ENCODE data around the gene DMAC2.

Gene DMAC2

GRCh38 chr19:41449079-41449864 lies 9.6 kb upstream of the DMAC2 start:
- WGBS (ENCODE audit: extremely low coverage, insufficient coverage, low lambda C conversion rate), result no CpG with 5 or more reads among the region's 22 CpGs
- no peak overlapping the region for H4K5ac ChIP-seq (ENCODE audit: low read length)
- H3K18ac ChIP-seq (ENCODE audit: low read length), result no peak overlapping the region

GRCh38 chr19:41447732-41448332 lies 8.1 kb upstream of the DMAC2 start:
- H3K79me1 ChIP-seq (ENCODE audit: low read length), result no peaks in the 10 kb centered on the region
- H3K4me1 ChIP-seq (ENCODE audit: control insufficient read depth, low read depth, low read length), result no peaks in the 10 kb centered on the region
- H3K4me3 ChIP-seq (ENCODE audit: low read length), result no peak overlapping the region

More at GRCh38 chr19:41449079-41449864, 9.6 kb upstream of the DMAC2 start:
- no peak overlapping the region for H2BK120ac ChIP-seq (ENCODE audit: low read depth, low read length)
- H2BK5ac ChIP-seq (ENCODE audit: low read length), result no peak overlapping the region
- no peak overlapping the region for H3K56ac ChIP-seq (ENCODE audit: low read length)
- H3K4ac ChIP-seq (ENCODE audit: low read depth, low read length), result no peak overlapping the region
- no peak overlapping the region for H3K27ac ChIP-seq (ENCODE audit: low read depth, low read length)
- H3K36me3 ChIP-seq (ENCODE audit: control insufficient read depth, insufficient read depth, low read length), result no peaks in the 10 kb centered on the region
- H2AK5ac ChIP-seq (ENCODE audit: low read length), result no peak overlapping the region
- no peak overlapping the region for H3K4me2 ChIP-seq (ENCODE audit: low read length)
- no peak overlapping the region for H4K8ac ChIP-seq (ENCODE audit: low read depth, low read length)
- H2BK15ac ChIP-seq (replicated peaks; ENCODE audit: low read depth), result no peak overlapping the region
- H3K4me1 ChIP-seq (ENCODE audit: control insufficient read depth, low read depth, low read length), result no peaks in the 10 kb centered on the region
- no peaks in the 10 kb centered on the region for H3K79me2 ChIP-seq (ENCODE audit: control insufficient read depth, insufficient read depth, low read length)
- no peaks in the 10 kb centered on the region for H3K27me3 ChIP-seq (ENCODE audit: insufficient read depth, low read length, poor library complexity)
- H3K23ac ChIP-seq (ENCODE audit: low read length), result no peak overlapping the region
- H3K4me3 ChIP-seq (ENCODE audit: low read length), result no peak overlapping the region
- no peak overlapping the region for H3K9ac ChIP-seq (ENCODE audit: low read length)
- H3K79me1 ChIP-seq (ENCODE audit: low read length), result no peaks in the 10 kb centered on the region
- peak; percentile 87 for DNase-seq

GRCh38 chr19:41445575-41445974 lies 5.9 kb upstream of the DMAC2 start:
- Histone ChIP-seq H3K79me2 (ENCODE audit: control insufficient read depth, insufficient read depth, low read length) (no peaks in the 10 kb centered on the region), H3K23ac (ENCODE audit: low read length) (no peak overlapping the region), H4K5ac (ENCODE audit: low read length) (no peak overlapping the region), H3K4ac (ENCODE audit: low read depth, low read length) (no peak overlapping the region), H3K4me1 (ENCODE audit: control insufficient read depth, low read depth, low read length) (no peaks in the 10 kb centered on the region), H3K18ac (ENCODE audit: low read length) (no peak overlapping the region), H3K79me1 (ENCODE audit: low read length) (no peaks in the 10 kb centered on the region), H2BK5ac (ENCODE audit: low read length) (no peak overlapping the region), H2BK120ac (ENCODE audit: low read depth, low read length) (no peak overlapping the region), H2BK15ac (replicated peaks; ENCODE audit: low read depth) (no peak overlapping the region), H3K4me2 (ENCODE audit: low read length) (no peak overlapping the region), H4K8ac (ENCODE audit: low read depth, low read length) (no peak overlapping the region), H3K36me3 (ENCODE audit: control insufficient read depth, insufficient read depth, low read length) (no peaks in the 10 kb centered on the region), H3K9ac (ENCODE audit: low read length) (no peak overlapping the region), H2AK5ac (ENCODE audit: low read length) (no peak overlapping the region), H3K56ac (ENCODE audit: low read length) (no peak overlapping the region), H3K4me3 (ENCODE audit: low read length) (no peak overlapping the region), H3K27ac (ENCODE audit: low read depth, low read length) (no peak overlapping the region), H3K27me3 (ENCODE audit: insufficient read depth, low read length, poor library complexity) (no peaks in the 10 kb centered on the region)
- no peak for DNase-seq
- no CpG with 5 or more reads among the region's 5 CpGs for WGBS (ENCODE audit: extremely low coverage, insufficient coverage, low lambda C conversion rate)

More at GRCh38 chr19:41447732-41448332, 8.1 kb upstream of the DMAC2 start:
- Histone ChIP-seq H3K79me2 (ENCODE audit: control insufficient read depth, insufficient read depth, low read length) (no peaks in the 10 kb centered on the region), H2AK5ac (ENCODE audit: low read length) (no peak overlapping the region), H3K36me3 (ENCODE audit: control insufficient read depth, insufficient read depth, low read length) (no peaks in the 10 kb centered on the region), H2BK5ac (ENCODE audit: low read length) (no peak overlapping the region), H3K4ac (ENCODE audit: low read depth, low read length) (no peak overlapping the region), H3K27me3 (ENCODE audit: insufficient read depth, low read length, poor library complexity) (no peaks in the 10 kb centered on the region), H3K18ac (ENCODE audit: low read length) (no peak overlapping the region), H3K56ac (ENCODE audit: low read length) (no peak overlapping the region), H4K5ac (ENCODE audit: low read length) (no peak overlapping the region), H3K23ac (ENCODE audit: low read length) (no peak overlapping the region), H2BK15ac (replicated peaks; ENCODE audit: low read depth) (no peak overlapping the region), H3K9ac (ENCODE audit: low read length) (no peak overlapping the region), H3K27ac (ENCODE audit: low read depth, low read length) (no peak overlapping the region), H4K8ac (ENCODE audit: low read depth, low read length) (no peak overlapping the region), H2BK120ac (ENCODE audit: low read depth, low read length) (no peak overlapping the region), H3K4me2 (ENCODE audit: low read length) (no peak overlapping the region)
- DNase-seq, result no peak
- no CpG with 5 or more reads among the region's 12 CpGs for WGBS (ENCODE audit: extremely low coverage, insufficient coverage, low lambda C conversion rate)

GRCh38 chr19:41443813-41444455 lies 4.2 kb upstream of the DMAC2 start:
- no peak overlapping the region for H2BK5ac ChIP-seq (ENCODE audit: low read length)
- H3K27me3 ChIP-seq (ENCODE audit: insufficient read depth, low read length, poor library complexity), result no peaks in the 10 kb centered on the region
- no peak overlapping the region for H3K9ac ChIP-seq (ENCODE audit: low read length)
- no peak overlapping the region for H3K18ac ChIP-seq (ENCODE audit: low read length)
- H3K4me2 ChIP-seq (ENCODE audit: low read length), result no peak overlapping the region
- no peaks in the 10 kb centered on the region for H3K4me1 ChIP-seq (ENCODE audit: control insufficient read depth, low read depth, low read length)
- no peak for DNase-seq
- H3K23ac ChIP-seq (ENCODE audit: low read length), result no peak overlapping the region
- no CpG with 5 or more reads among the region's 6 CpGs for WGBS (ENCODE audit: extremely low coverage, insufficient coverage, low lambda C conversion rate)
- no peak overlapping the region for H4K5ac ChIP-seq (ENCODE audit: low read length)
- no peak overlapping the region for H2BK120ac ChIP-seq (ENCODE audit: low read depth, low read length)
- no peak overlapping the region for H3K4ac ChIP-seq (ENCODE audit: low read depth, low read length)
- no peak overlapping the region for H3K4me3 ChIP-seq (ENCODE audit: low read length)
- H4K8ac ChIP-seq (ENCODE audit: low read depth, low read length), result no peak overlapping the region
- no peak overlapping the region for H3K56ac ChIP-seq (ENCODE audit: low read length)
- H3K27ac ChIP-seq (ENCODE audit: low read depth, low read length), result no peak overlapping the region
- H3K79me2 ChIP-seq (ENCODE audit: control insufficient read depth, insufficient read depth, low read length), result no peaks in the 10 kb centered on the region
- H2BK15ac ChIP-seq (replicated peaks; ENCODE audit: low read depth), result no peak overlapping the region
- H2AK5ac ChIP-seq (ENCODE audit: low read length), result no peak overlapping the region
- H3K36me3 ChIP-seq (ENCODE audit: control insufficient read depth, insufficient read depth, low read length), result no peaks in the 10 kb centered on the region
- no peaks in the 10 kb centered on the region for H3K79me1 ChIP-seq (ENCODE audit: low read length)

- Histone ChIP-seq H3K4me3 (ENCODE audit: low read length) (no peak within 1 kb of the TSS), H2BK120ac (ENCODE audit: low read depth, low read length) (no peak within 1 kb of the TSS), H3K27me3 (ENCODE audit: insufficient read depth, low read length, poor library complexity) (no peaks in the 10 kb centered on the region), H3K4ac (ENCODE audit: low read depth, low read length) (no peak within 1 kb of the TSS), H3K56ac (ENCODE audit: low read length) (no peak within 1 kb of the TSS), H3K36me3 (ENCODE audit: control insufficient read depth, insufficient read depth, low read length) (peaks cover 1% of the 10 kb centered on the region), H3K4me1 (ENCODE audit: control insufficient read depth, low read depth, low read length) (no peaks in the 10 kb centered on the region), H4K5ac (ENCODE audit: low read length) (no peak within 1 kb of the TSS), H4K8ac (ENCODE audit: low read depth, low read length) (no peak within 1 kb of the TSS), H3K23ac (ENCODE audit: low read length) (no peak within 1 kb of the TSS), H2BK15ac (replicated peaks; ENCODE audit: low read depth) (no peak within 1 kb of the TSS), H2AK5ac (ENCODE audit: low read length) (no peak within 1 kb of the TSS), H2BK5ac (ENCODE audit: low read length) (no peak within 1 kb of the TSS), H3K79me1 (ENCODE audit: low read length) (peaks cover 3% of the 10 kb centered on the region), H3K27ac (ENCODE audit: low read depth, low read length) (no peak within 1 kb of the TSS), H3K79me2 (ENCODE audit: control insufficient read depth, insufficient read depth, low read length) (no peaks in the 10 kb centered on the region), H3K18ac (ENCODE audit: low read length) (no peak within 1 kb of the TSS), H3K4me2 (ENCODE audit: low read length) (no peak within 1 kb of the TSS), H3K9ac (ENCODE audit: low read length) (no peak within 1 kb of the TSS)
- no peak for DNase-seq
- no CpG with 5 or more reads among the region's 7 CpGs for WGBS (ENCODE audit: extremely low coverage, insufficient coverage, low lambda C conversion rate)
Measured at GRCh38 chr19:41442473-41443355, 3.0 kb upstream of the DMAC2 start, which contains the start of gene ERICH4. Gene ERICH4, plus strand, starts transcription at chr19:41443156. Its CDS starts 14 bp downstream, at chr19:41443170.
